ENCODE results near the gene RPP25L.

Gene RPP25L

GRCh38 chr9:34599546-34599945 is 12.4 kb downstream of the RPP25L start:
- ChIA-PET CTCF (interaction anchor here (0.7 to 1.8 kb wide), 3 partner anchors 51 to 196 kb away, joined by 3 to 6 read pairs (median 6); no protein-coding TSS in a partner anchor), POLR2A (ENCODE audit: low non-redundant PET) (no interaction called here)
- DNase-seq (ENCODE audit: low spot score): no peak
- H3K27ac ChIP-seq: no peak overlapping the region
- TF ChIP-seq CTCF (conservative IDR thresholded peaks at IDR 0.05; ENCODE audit: low read depth): no peak

DNA sequence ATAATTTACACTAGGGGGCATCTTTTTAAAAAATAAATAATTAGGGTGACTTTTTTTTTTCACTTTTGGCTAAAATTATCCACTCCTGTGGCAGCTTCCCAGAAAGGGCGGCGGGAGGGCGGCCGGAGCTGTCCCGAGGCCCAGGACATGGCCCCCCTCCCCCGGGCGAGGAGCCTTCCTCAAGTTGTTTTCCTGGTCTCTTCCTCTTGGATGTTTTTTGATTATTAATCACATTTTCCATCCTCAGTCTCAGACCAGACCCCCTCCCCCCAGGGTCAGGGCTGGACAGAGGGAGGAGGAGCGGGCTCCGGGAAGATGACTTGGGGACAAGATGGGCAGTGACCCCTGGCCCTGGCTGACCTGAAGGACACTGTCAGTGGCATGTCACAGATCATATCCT is 17.7 kb downstream of the RPP25L start:
- DNase-seq (ENCODE audit: low spot score): no peak
- ChIA-PET CTCF (interaction anchor here (0.6 to 4.9 kb wide), 2 partner anchors 47 to 589 kb away, joined by 4 to 60 read pairs; no protein-coding TSS in a partner anchor), POLR2A (ENCODE audit: low non-redundant PET) (no interaction called here)
- no peak overlapping the region for H3K27ac ChIP-seq
- no peak for TF ChIP-seq CTCF (conservative IDR thresholded peaks at IDR 0.05; ENCODE audit: low read depth)

GRCh38 chr9:34592895-34593601 is 18.8 kb downstream of the RPP25L start:
- no peak for DNase-seq (ENCODE audit: low spot score)
- H3K27ac ChIP-seq: no peak overlapping the region
- TF ChIP-seq CTCF (conservative IDR thresholded peaks at IDR 0.05; ENCODE audit: low read depth): no peak
- ChIA-PET CTCF (interaction anchor here (0.6 to 4.9 kb wide), 9 partner anchors 11 to 343 kb away, joined by 3 to 60 read pairs (median 4); no protein-coding TSS in a partner anchor), POLR2A (ENCODE audit: low non-redundant PET) (no interaction called here)

- H3K27ac ChIP-seq: no peak overlapping the region
- ChIA-PET POLR2A (ENCODE audit: low non-redundant PET) (no interaction called here), CTCF (interaction anchor here (0.5 to 4.9 kb wide), 34 partner anchors 8 to 684 kb away, joined by 3 to 60 read pairs (median 5); no protein-coding TSS in a partner anchor)
- TF ChIP-seq CTCF (conservative IDR thresholded peaks at IDR 0.05; ENCODE audit: low read depth): peak; percentile 80
- DNase-seq (ENCODE audit: low spot score): no peak
Measured at GRCh38 chr9:34591917-34592866, 19.7 kb downstream of the RPP25L start.

GRCh38 chr9:34591248-34591916 is 20.5 kb downstream of the RPP25L start:
- TF ChIP-seq CTCF (conservative IDR thresholded peaks at IDR 0.05; ENCODE audit: low read depth): peak; percentile 99
- H3K27ac ChIP-seq: no peak overlapping the region
- ChIA-PET CTCF (interaction anchor here (0.6 to 4.9 kb wide), 35 partner anchors 8 to 259 kb away, joined by 3 to 60 read pairs (median 5); partner anchors contain the start of gene MYORG), POLR2A (ENCODE audit: low non-redundant PET) (no interaction called here)
- DNase-seq (ENCODE audit: low spot score): peak; percentile 88
